HAP-1 (cell line): ENCODE data around the gene KIAA0753.
"Not testable (repeated sequence)": the region's sequence is repeated elsewhere in the genome, so short reads cannot be mapped to it uniquely, and the experiment has no call there.

ENCODE experiments used
- DNase-seq, 2 experiments: peaks; one replicate each; pipeline ENCODE4 v3.0.0-alpha.2; 2016 to 2020; ENCODE audit warnings: low spot score in 2 of 2
- H3K27me3 ChIP-seq: fragments of 250-450 bp; sonication (Bioruptor Pico); 2 replicates; pipeline ENCODE4 v1.5.1; 2020; ENCODE audit warnings: low read depth, mild to moderate bottlenecking, moderate library complexity
- H3K36me3 ChIP-seq: fragments of 250-450 bp; sonication (Bioruptor Pico); replicated peaks from 2 replicates; pipeline ENCODE4 v1.5.1; 2020; ENCODE audit warnings: mild to moderate bottlenecking
- H3K4me1 ChIP-seq: fragments of 250-450 bp; sonication (Bioruptor Pico); 2 replicates; pipeline ENCODE4 v1.5.1; 2020; ENCODE audit warnings: mild to moderate bottlenecking
- H3K4me3 ChIP-seq: fragments of 250-450 bp; sonication (Bioruptor Pico); 2 replicates; pipeline ENCODE4 v1.5.1; 2020; ENCODE audit warnings: mild to moderate bottlenecking, moderate library complexity
- H3K9me3 ChIP-seq: fragments of 250-450 bp; sonication (Bioruptor Pico); 2 replicates; pipeline ENCODE4 v1.5.1; 2020; ENCODE audit warnings: mild to moderate bottlenecking, moderate library complexity
- in situ Hi-C: fragments of 300-500 bp; cut with MboI; formaldehyde crosslinking; loops from 3 replicates; pipeline ENCODE4 v1.14.3; 2020; ENCODE audit warnings: low sequenced_read_pairs, inconsistent platforms, mixed read lengths

KIAA0753 gene

DNA sequence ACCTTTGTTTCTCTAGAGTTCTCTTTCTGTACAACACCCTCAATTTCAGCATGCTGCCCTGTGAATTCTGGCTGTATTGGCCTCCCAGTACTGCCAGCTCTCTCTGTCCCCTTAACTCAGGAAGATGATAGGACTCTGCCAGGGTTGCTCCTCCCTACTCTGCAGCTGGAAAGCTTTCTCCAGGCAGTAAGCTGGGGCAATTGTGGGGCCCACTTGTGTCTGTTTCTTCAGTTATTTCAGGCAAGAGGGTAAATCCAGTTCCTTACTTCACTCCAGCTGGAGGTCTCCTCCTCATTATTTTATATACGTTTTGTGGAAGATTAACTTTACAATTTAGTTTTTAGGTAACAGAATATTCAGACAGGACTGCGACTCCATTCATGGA, 20.9 kb upstream of the KIAA0753 start:
- no peaks in the 10 kb centered on the region for H3K4me1 ChIP-seq
- H3K27me3 ChIP-seq: peaks cover 22% of the 10 kb centered on the region
- no peak for DNase-seq
- in situ Hi-C loops: loop anchor here (10.0 to 25.0 kb wide), 2 partner anchors 343 to 501 kb away; no protein-coding TSS in a partner anchor
- H3K9me3 ChIP-seq: no peaks in the 10 kb centered on the region
- H3K36me3 ChIP-seq: no peaks in the 10 kb centered on the region
- H3K4me3 ChIP-seq: no peak overlapping the region

DNA sequence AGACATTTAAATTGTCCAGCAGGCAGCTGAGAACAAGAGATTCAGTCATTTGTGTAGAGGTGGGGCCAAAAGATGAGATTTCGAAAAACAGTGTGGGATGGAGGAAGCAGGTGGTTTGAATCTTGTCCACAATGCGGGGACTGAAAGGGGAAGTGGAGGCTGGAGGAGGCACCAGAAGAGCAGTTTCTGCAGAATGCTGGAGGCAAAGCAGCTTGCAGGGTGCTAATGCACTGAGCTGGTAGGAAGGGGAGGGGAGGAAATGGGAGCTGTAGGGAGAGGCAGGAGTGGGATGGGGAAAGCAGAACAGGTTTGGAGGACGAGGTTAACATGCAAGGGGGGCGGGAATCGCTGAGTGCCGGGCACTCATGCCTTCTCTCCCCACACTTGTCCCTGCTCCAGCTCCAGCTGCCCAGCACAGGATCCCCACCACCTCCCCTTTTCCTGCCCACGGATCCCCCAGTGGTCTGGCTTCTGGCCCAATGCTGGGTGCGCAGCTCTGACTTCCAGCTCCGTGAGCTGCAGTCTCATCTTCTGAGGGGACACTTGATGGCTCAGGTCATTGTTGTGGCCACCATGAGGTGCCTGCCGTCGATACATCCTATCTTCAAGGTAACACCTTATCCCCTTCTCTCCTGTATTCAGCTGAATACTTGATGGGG, 20.4 kb upstream of the KIAA0753 start:
- Histone ChIP-seq H3K27me3 (peaks cover 22% of the 10 kb centered on the region), H3K36me3 (no peaks in the 10 kb centered on the region), H3K9me3 (no peaks in the 10 kb centered on the region), H3K4me3 (no peak overlapping the region), H3K4me1 (no peaks in the 10 kb centered on the region)
- in situ Hi-C loops: loop anchor here (10.0 to 25.0 kb wide), 2 partner anchors 344 to 501 kb away; no protein-coding TSS in a partner anchor
- no peak for DNase-seq

DNA sequence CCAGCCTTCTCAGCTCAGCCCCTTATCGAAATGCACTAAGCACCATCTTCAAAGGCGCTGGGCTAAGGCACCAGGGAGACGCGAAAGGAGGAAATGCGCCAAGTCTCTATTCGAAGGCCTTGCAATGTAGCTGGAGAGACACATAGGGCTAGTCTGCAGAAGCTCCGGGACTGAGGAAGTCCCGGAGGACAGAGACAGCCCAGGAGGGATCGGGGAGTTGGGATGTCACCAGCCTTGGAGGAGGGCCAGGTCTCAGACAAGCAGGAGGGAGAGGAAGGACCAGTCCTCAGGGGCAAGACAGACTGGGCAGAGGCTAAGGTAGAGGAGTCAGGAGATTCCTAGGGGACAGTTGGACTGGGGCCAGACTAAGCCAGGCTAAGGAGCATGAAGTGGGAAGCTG, 19.6 kb upstream of the KIAA0753 start:
- no peaks in the 10 kb centered on the region for H3K36me3 ChIP-seq
- H3K9me3 ChIP-seq: no peaks in the 10 kb centered on the region
- H3K4me3 ChIP-seq: no peak overlapping the region
- in situ Hi-C loops: loop anchor here (10.0 to 25.0 kb wide), 2 partner anchors 345 to 502 kb away; no protein-coding TSS in a partner anchor
- no peak for DNase-seq
- no peaks in the 10 kb centered on the region for H3K4me1 ChIP-seq
- H3K27me3 ChIP-seq: peaks cover 22% of the 10 kb centered on the region

DNA sequence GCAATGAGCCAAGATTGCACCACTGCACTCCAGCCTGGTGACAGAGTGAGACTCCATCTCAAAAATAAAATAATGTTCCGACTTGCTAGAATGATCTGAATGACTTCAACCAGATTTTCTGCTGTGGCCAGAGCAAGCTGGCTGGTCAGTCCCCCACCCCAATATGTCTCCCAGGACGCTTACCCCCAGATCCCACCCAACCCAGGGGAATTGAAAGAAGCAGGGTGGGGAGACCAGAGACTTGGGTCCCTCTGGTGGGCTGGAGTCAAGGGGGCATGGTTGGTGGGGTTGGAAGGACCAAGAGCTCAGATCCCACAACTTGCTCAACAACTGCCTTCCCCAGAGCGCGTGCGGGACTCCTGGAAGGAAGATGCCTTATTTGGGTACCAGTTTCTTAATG, 17.9 kb upstream of the KIAA0753 start:
- H3K9me3 ChIP-seq, H3K4me3 ChIP-seq, H3K36me3 ChIP-seq, DNase-seq, H3K4me1 ChIP-seq: not testable (repeated sequence)
- peaks cover 22% of the 10 kb centered on the region for H3K27me3 ChIP-seq
- in situ Hi-C loops: loop anchor here (25.0 kb wide), 1 partner anchor 504 kb away; no protein-coding TSS in a partner anchor

DNA sequence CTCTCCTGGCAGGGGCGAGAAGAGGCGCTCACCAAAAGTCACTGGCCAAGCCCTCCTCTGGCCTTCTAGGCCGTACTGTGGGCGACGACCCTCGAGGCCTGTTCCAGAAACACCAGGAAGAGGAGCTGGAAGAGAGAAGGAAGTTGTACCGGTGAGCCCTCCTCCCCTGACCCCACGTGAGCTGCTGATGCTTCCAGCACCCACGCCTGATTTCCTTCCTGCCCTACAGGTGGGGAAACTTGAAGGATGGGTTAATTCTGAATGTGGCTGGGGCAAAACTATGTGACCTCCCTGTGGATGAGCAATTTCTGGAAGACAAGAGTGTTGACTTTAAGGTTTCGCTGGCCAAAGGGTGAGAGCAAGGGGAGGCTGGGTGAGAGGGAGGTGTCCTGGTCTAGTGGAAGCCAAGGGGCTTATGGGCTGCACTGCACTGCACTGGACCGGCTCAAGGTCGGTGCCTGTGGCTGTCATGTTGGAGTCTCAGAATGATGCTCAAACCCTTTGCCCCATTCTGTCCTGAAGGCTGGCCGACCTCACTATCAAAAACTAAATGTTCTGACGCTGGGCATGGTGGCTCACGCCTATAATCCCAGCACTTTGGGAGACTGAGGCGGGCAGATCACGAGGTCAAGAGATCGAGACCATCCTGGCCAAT, 17.2 kb upstream of the KIAA0753 start:
- no peaks in the 10 kb centered on the region for H3K4me1 ChIP-seq
- DNase-seq: no peak
- no peaks in the 10 kb centered on the region for H3K9me3 ChIP-seq
- in situ Hi-C loops: loop anchor here (25.0 kb wide), 1 partner anchor 505 kb away; no protein-coding TSS in a partner anchor
- H3K27me3 ChIP-seq: peaks cover 22% of the 10 kb centered on the region
- H3K4me3 ChIP-seq: no peak overlapping the region
- no peaks in the 10 kb centered on the region for H3K36me3 ChIP-seq

DNA sequence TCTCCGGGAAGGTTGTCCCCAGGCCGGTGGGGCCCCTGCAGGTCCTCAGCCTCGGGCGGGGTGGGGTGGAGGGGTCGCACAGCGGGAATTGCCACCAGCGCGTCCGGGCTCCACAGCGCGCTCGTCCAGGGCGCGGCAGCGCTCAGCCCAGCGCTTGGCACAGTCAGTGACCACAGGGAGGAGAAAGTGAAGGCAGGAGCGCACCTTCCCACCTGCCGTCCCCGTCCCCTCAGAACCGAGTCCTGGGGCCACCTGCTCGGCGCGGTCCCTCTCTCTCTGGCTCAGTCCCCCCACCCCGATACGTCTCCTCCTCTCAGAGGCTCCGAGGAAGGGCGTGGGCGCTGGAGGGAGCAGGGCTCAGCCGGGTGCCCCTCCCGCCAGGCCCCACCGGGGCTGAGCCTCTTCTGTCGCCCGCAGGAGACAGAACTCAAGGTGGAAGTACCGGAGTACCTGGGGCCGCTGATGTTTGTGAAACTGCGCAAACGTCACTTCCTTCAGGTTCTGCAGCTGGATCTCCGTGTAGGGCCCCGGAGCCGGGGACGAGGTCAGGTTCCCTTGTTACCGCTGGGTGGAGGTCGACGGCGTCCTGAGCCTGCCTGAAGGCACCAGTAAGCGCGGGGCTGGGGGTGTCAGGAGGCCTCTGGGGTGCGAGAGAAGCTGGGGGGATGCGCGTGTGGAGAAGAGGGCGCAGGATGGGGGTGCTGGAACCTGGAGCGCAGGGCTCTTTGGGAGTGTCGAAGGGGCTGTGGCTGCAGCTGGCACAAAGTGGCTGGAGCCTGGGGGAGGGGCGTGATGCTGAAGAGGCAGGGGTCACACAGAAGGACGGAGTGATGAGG, 16.5 kb upstream of the KIAA0753 start:
- not testable (repeated sequence) for DNase-seq, H3K9me3 ChIP-seq, H3K36me3 ChIP-seq, H3K4me1 ChIP-seq, H3K4me3 ChIP-seq
- in situ Hi-C loops: loop anchor here (25.0 kb wide), 1 partner anchor 505 kb away; no protein-coding TSS in a partner anchor
- peaks cover 18% of the 10 kb centered on the region for H3K27me3 ChIP-seq

DNA sequence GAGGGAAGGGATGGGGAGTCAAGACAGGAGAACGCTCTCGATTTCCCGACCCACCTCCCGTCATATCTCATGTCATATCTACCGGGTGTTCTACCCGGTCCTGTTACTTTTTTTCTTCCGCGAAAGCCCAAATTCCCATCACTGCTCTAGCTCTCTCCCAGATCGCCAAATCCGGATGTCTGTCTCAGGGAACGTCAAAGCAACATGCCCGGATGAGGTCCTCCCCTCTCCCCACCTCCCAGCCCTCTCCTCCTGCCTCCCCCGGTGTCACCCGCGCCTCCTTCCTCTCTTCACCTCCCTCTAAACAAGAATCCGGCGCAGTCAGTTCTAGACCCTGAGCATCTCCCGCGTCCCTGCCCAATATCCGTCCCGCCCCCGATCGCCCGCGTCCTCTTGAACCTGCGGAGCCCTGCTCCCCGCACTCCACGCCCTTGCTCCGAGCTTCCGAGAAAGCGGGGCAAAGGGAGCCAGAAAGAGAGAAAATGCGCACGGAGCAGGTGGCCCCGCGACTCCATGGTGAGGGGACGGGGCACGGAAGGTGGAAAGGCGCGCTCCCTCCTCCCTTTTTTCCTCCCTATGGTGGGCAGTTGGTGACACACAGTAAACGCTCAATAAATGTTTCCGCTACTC, 15.3 kb upstream of the KIAA0753 start:
- not testable (repeated sequence) for DNase-seq, H3K4me3 ChIP-seq, H3K27me3 ChIP-seq, H3K36me3 ChIP-seq, H3K9me3 ChIP-seq, H3K4me1 ChIP-seq
- in situ Hi-C loops: loop anchor here (25.0 kb wide), 1 partner anchor 506 kb away; no protein-coding TSS in a partner anchor

DNA sequence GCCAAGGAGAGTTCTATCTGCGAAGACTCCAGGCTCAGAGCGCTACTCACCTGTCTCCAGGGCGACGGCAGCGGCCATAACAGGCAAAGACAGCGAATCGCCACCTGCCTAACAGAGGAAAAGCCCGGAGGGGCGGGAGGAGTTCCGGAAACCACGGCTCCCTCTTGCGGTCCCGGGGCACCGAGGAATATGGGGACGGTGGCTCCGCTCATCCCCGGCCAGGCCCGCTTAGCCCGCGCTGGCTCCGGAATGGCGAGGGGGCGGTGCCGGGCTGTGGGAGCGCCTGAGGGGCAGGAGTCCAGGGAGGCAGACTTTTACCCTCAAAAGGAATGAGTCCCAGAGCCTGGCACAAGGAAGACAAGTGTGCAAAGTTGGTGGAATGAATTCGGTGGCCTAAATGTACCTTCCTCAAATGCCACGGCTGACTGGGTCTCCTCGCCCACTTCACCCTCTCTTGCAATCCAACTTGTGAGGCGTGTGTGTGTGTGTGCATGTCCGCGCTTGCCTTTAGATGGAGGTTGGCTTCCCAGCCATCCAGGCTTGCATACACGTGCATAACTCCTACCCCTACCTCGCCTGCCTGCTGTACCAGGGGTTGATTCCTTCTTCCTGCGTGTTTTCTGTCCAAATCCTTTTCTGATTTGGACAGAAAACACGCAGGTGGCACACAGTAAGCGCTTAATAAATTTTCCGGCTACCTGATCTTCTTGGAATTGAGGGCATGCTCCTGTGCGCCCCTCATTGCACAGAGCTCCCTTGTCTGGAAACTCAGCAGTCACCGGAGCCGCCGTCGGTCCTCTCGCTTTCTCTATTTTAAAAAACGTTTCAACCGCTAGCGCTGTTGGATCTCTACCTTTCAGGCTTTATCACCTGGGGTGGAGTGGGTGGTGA, 14.6 kb upstream of the KIAA0753 start:
- no peak overlapping the region for H3K4me3 ChIP-seq
- H3K27me3 ChIP-seq: peaks cover 4% of the 10 kb centered on the region; the same call in 1 of the 2 replicates
- no peak for DNase-seq
- H3K36me3 ChIP-seq: no peaks in the 10 kb centered on the region
- in situ Hi-C loops: loop anchor here (25.0 kb wide), 1 partner anchor 507 kb away; no protein-coding TSS in a partner anchor
- peaks cover 10% of the 10 kb centered on the region for H3K4me1 ChIP-seq
- no peaks in the 10 kb centered on the region for H3K9me3 ChIP-seq

DNA sequence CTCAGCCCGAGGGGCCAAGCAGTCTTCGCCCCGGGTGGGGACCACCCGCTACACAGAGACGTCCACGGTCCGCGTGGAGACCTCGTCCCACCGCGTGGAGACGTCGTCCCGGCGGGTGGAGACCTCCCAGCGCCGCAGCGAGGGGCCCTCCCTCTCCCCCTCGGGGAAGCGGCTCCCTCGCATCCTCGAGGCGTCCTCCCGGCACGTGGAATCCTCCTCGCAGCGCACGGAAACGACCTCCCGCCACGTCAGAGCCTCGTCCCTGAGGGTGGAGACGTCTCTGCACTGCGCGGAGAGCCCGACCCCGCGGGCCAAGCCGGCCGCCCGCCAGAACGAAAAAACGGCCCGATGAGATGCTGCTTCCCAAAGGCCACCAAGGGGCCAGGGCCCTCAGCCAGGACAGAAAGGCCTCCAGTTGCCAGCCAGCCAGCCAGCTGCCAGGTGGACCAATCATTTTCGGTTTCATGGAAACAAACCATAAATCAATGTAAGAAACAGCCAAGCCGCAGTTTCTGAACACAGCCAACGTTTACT, 11.5 kb upstream of the KIAA0753 start:
- no peaks in the 10 kb centered on the region for H3K27me3 ChIP-seq
- peaks cover 14% of the 10 kb centered on the region for H3K4me1 ChIP-seq
- in situ Hi-C loops: loop anchor here (25.0 kb wide), 1 partner anchor 510 kb away; no protein-coding TSS in a partner anchor
- peak overlapping the region; percentile 56 for H3K4me3 ChIP-seq
- H3K9me3 ChIP-seq: no peaks in the 10 kb centered on the region
- no peak for DNase-seq
- peaks cover 20% of the 10 kb centered on the region for H3K36me3 ChIP-seq

DNA sequence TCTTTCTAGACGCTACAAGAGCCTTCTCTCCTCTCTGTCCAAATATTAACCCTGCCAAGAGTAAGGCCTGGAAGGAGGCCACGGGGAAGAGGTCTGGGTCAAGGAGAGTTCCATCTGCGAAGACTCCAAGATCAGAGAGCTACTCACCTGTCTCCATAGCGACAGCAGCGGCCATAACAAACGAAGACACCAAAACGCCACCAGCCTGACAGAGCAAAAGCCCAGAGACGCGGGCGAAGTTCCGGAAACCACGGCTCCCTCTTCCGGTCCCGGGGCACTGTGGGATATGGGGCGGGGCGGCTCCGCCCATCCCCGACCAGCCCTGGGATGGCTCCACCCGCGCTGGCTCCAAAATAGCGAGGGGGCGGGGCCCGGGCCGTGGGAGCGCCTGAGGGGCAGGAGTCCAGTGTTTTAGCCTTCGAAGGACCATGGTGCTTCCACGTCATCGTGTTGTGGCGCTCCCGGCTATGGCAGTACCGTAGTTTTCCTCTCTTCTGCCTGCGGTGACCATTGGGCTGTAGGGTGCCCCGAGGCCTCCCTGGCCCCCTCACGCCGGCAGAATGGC, 10.9 kb upstream of the KIAA0753 start, which contains the start of the genes C17orf100 and MED31:
C17orf100 (plus strand) TSS at position 409 of the 565 bp plus-strand sequence; CDS start at position 561, 152 bp downstream.
MED31 (minus strand) TSS at position 252 of the 565 bp plus-strand sequence; CDS start at position 175, 77 bp downstream.
- H3K4me3 ChIP-seq: peak within 1 kb of the TSS; percentile 56
- DNase-seq: peak; percentile 89 to 97
- H3K4me1 ChIP-seq: peaks cover 14% of the 10 kb centered on the region
- H3K36me3 ChIP-seq: peaks cover 20% of the 10 kb centered on the region
- H3K9me3 ChIP-seq: no peaks in the 10 kb centered on the region
- H3K27me3 ChIP-seq: no peaks in the 10 kb centered on the region
- in situ Hi-C loops: loop anchor here (25.0 kb wide), 1 partner anchor 511 kb away; no protein-coding TSS in a partner anchor

DNA sequence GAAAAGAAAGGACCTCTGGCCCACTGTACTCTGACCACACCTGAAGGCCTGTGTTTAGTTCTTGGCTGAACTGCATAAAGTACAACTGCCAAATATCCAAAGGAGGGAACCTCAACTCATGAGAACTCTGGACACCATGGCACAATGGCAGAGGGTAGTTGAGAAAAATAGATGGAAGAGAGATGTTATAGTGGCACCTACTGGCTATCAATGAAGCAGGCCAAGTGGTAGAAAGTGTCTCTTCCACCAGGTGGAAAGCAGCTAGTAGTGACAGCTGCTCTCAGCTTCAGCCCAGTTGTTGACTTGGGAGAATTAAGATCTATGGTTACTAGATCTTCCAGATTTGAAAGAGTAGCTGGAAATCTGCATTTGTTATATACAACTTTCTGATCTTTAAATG, 7.7 kb upstream of the KIAA0753 start:
- DNase-seq: no peak

More for the DNA sequence above, 7.7 kb upstream of the KIAA0753 start:
- Histone ChIP-seq H3K36me3 (peaks cover 40% of the 10 kb centered on the region), H3K4me3 (no peak overlapping the region), H3K4me1 (peaks cover 16% of the 10 kb centered on the region), H3K27me3 (no peaks in the 10 kb centered on the region), H3K9me3 (no peaks in the 10 kb centered on the region)
- in situ Hi-C loops: no loop called here
